Pancreas (tissue), 10 donors: ENCODE results near the gene TCEAL8. TPM values are rescaled to one million over a fixed set of nuclear protein-coding genes. Genes with fewer than 3 reads are reported as not detected.

Experiments
- ATAC-seq, 4 donors: fragments of 200-7000 bp; cut with Tn5 transposase; one replicate each; pipeline versions ENCODE4 v1.8.0 to v1.9.1; 2020; ENCODE audit warnings: mild to moderate bottlenecking in 4 of 4, moderate library complexity in 4 of 4
- DNase-seq, 6 donors: peaks; one replicate each; pipeline ENCODE4 v3.0.0-alpha.2; 2020
- FAIRE-seq: peaks from 2 replicates; lab custom pipeline; 2012; peaks lifted over from hg19 to GRCh38; lab: Jason Lieb, UNC
- H3K27ac ChIP-seq, 4 donors: fragments of 200-600 bp; sonication (generic); 1 replicate in 3 of 4; 2 replicates in 1 of 4; pipeline versions ENCODE4 v1.5.0 to v1.8.0; 2020
- H3K27me3 ChIP-seq, 4 donors: fragments of 200-600 bp; one replicate each; pipeline ENCODE4 v1.8.0; 2021
- H3K36me3 ChIP-seq, 3 donors: fragments of 200-600 bp; sonication (generic) in 1 of 3; one replicate each; pipeline versions ENCODE4 v1.5.0 to v1.8.0; 2020 to 2021
- H3K4me1 ChIP-seq, 3 donors: fragments of 200-600 bp; one replicate each; pipeline ENCODE4 v1.8.0; 2021
- H3K4me3 ChIP-seq, 4 donors: fragments of 200-600 bp; sonication (generic) in 2 of 4; one replicate each; pipeline versions ENCODE4 v1.5.0 to v1.8.0; 2020 to 2021
- H3K9me3 ChIP-seq, 4 donors: fragments of 200-600 bp; one replicate each; pipeline ENCODE4 v1.8.0; 2021
- CTCF ChIP-seq, 4 donors: fragments of 200-600 bp; sonication (generic) in 3 of 4; IDR thresholded peaks; one replicate each; pipeline versions ENCODE4 v1.5.0 to v1.8.0; 2021; ENCODE audit warnings: antibody characterized with exemption in 4 of 4
- WGBS, 2 donors: extraction: QIAGEN DNeasy Blood & Tissue Kit; methylation state at CpG; one replicate each; pipeline ENCODE4 v1.1.7; 2013; 5-methylcytosine and 5-hydroxymethylcytosine counted together
- intact Hi-C, 3 donors: fragments of 100-400 bp; cut with DNase I; formaldehyde crosslinking; loops; one replicate each; pipeline versions ENCODE4 v1.11.1 to v1.14.2; 2022
- polyA plus RNA-seq, 2 donors: library from polyadenylated mRNA; stranded (reverse); fragments of 200-250 nt; gene quantifications; one replicate each; pipeline ENCODE4 v1.2.3, GENCODE V29; 2013
- total RNA-seq, 6 donors: library from RNA; stranded (reverse); fragmentation: NEBNext Ultra II Directional in 4 of 6; extraction: Animal tissue kit (Norgen Biotek cat#: 25700) in 4 of 6; gene quantifications; one replicate each; pipeline versions ENCODE4 v1.2.1 to v1.2.4, GENCODE V29; 2021 to 2023
- donor health status: healthy with polysubstance abuse.
- donor health status: DM: no; HTN: no; CAD: no; lungs with moderate emphysema.
- donor health status: DM: no; HTN: no; CAD: no.
- donor health status: control.
- donor health status: control.
- donor health status: Bipolar disorder and iron deficiency.
- donor health status: DM: yes; HTN: yes; CAD: no.
- donor health status: DM: no; HTN: no; CAD: no.
- donor health status: DM: no; HTN: no; CAD: no.
- donor health status: DM: yes; HTN: yes; CAD: no.

The TCEAL8 gene
- total RNA-seq (10 to 100 TPM; 16.8 to 25.7 (median 21.6) TPM), polyA plus RNA-seq (10 to 100 TPM; 25.5 to 56.6 TPM)

GRCh38 chrX:103254921-103255493 lies at the start of gene TCEAL8:
Gene TCEAL8, minus strand, starts transcription at chrX:103255155. Its CDS starts 1,176 bp downstream, at chrX:103253979.
- 0 to 17% methylated on average over 22 of the region's 22 CpGs for WGBS, 2 donors
- H3K4me3 ChIP-seq: peak within 1 kb of the TSS; percentile 26 to 53 (median 43)
- peak within 1 kb of the TSS; percentile 41 to 76 (median 48) for H3K27ac ChIP-seq
- H3K9me3 ChIP-seq: no peaks in the 10 kb centered on the region
- DNase-seq (peak; percentile 66 to 80 (median 72)), ATAC-seq (peak; percentile 94 to 97 (median 97)), FAIRE-seq (no peak)
- TF ChIP-seq CTCF (IDR thresholded peaks at IDR 0.05): no peak
- H3K27me3 ChIP-seq: no peaks in the 10 kb centered on the region
- no peaks in the 10 kb centered on the region for H3K36me3 ChIP-seq
- intact Hi-C loops: no loop called here
- peaks cover 0 to 6% (median 3%) of the 10 kb centered on the region in 3 donors for H3K4me1 ChIP-seq

- no peaks in the 10 kb centered on the region for H3K9me3 ChIP-seq
- H3K27me3 ChIP-seq: peaks cover 0 to 2% (median 0%) of the 10 kb centered on the region in 4 donors
- no peak for TF ChIP-seq CTCF (IDR thresholded peaks at IDR 0.05)
- intact Hi-C loops: no loop called here
- no peaks in the 10 kb centered on the region for H3K36me3 ChIP-seq
- no peak overlapping the region for H3K4me3 ChIP-seq
- H3K27ac ChIP-seq: no peak overlapping the region
- DNase-seq: no peak
- ATAC-seq: no peak
- FAIRE-seq: peak; percentile 37
- H3K4me1 ChIP-seq: no peaks in the 10 kb centered on the region
These were observed 49.8 kb upstream of the TCEAL8 start for GRCh38 chrX:103304705-103305104.

GRCh38 chrX:103293118-103293517 lies 38.2 kb upstream of the TCEAL8 start:
- no peak overlapping the region for H3K4me3 ChIP-seq
- intact Hi-C loops: no loop called here
- no peak for TF ChIP-seq CTCF (IDR thresholded peaks at IDR 0.05)
- H3K9me3 ChIP-seq: no peaks in the 10 kb centered on the region
- FAIRE-seq: no peak
- WGBS, 2 donors: 70 to 88% methylated on average over 2 of the region's 2 CpGs
- H3K4me1 ChIP-seq: no peaks in the 10 kb centered on the region
- peaks cover 0 to 10% (median 0%) of the 10 kb centered on the region in 4 donors for H3K27me3 ChIP-seq
- H3K36me3 ChIP-seq: no peaks in the 10 kb centered on the region
- DNase-seq: no peak
- ATAC-seq: no peak
- no peak overlapping the region for H3K27ac ChIP-seq

GRCh38 chrX:103279624-103280023 lies 24.7 kb upstream of the TCEAL8 start:
- no peak for TF ChIP-seq CTCF (IDR thresholded peaks at IDR 0.05)
- FAIRE-seq (no peak), ATAC-seq (no peak), DNase-seq (no peak)
- no peak overlapping the region for H3K27ac ChIP-seq
- no peak overlapping the region for H3K4me3 ChIP-seq
- intact Hi-C loops: no loop called here
- no peaks in the 10 kb centered on the region for H3K4me1 ChIP-seq
- peaks cover 3 to 9% (median 7%) of the 10 kb centered on the region in 4 donors for H3K27me3 ChIP-seq
- WGBS, 2 donors: 32 to 83% methylated on average over 1 of the region's 1 CpG
- H3K9me3 ChIP-seq: no peaks in the 10 kb centered on the region
- H3K36me3 ChIP-seq: no peaks in the 10 kb centered on the region

GRCh38 chrX:103276581-103277002 lies 21.6 kb upstream of the TCEAL8 start, which contains the start of gene TCEAL5:
Gene TCEAL5, minus strand, starts transcription at chrX:103276750. Its CDS starts 2,187 bp downstream, at chrX:103274563.
- ATAC-seq (peak in 2 of 4 donors; percentile 34), FAIRE-seq (no peak), DNase-seq (peak in 1 of 6 donors; percentile 20)
- no peaks in the 10 kb centered on the region for H3K4me1 ChIP-seq
- no peak within 1 kb of the TSS for H3K4me3 ChIP-seq
- no peaks in the 10 kb centered on the region for H3K36me3 ChIP-seq
- intact Hi-C loops: no loop called here
- H3K27me3 ChIP-seq: peaks cover 3 to 9% (median 7%) of the 10 kb centered on the region in 4 donors
- no peaks in the 10 kb centered on the region for H3K9me3 ChIP-seq
- H3K27ac ChIP-seq: no peak within 1 kb of the TSS
- TF ChIP-seq CTCF (IDR thresholded peaks at IDR 0.05): no peak
- 7 to 17% methylated on average over 17 of the region's 17 CpGs for WGBS, 2 donors
